ENCODE measurements around the gene UCHL1. TPM values are rescaled to one million over a fixed set of nuclear protein-coding genes. Genes with fewer than 3 reads are reported as not detected.

UCHL1 gene
- total RNA-seq (2014; rRNA removed; shearing (Covaris generic)), result 32.8 and 37.7 TPM in 2 replicates

DNA sequence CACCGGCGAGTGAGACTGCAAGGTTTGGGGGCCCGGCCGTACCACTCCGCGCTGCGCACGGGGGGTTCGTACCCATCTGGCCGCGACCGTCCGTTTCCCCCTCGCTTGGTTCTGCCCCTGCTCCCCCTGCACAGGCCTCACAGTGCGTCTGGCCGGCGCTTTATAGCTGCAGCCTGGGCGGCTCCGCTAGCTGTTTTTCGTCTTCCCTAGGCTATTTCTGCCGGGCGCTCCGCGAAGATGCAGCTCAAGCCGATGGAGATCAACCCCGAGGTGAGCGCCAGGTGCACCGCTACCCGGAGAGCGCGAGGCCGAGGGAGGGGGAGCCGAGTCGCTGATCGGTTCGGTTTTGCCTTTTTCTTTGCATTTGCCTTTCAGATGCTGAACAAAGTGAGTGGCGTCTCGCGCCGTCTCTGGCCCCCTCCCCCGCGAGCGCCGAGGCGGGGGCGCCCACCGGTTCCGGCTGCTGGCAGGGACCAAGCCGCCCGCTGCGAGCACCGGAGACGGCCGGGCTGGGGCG, at the start of gene UCHL1:
Gene UCHL1, plus strand, starts transcription at position 189 of the 517 bp plus-strand sequence. Its CDS starts 49 bp downstream, at position 238.
- H3K9me3 ChIP-seq (replicated peaks), result no peaks in the 10 kb centered on the region
- H3K36me3 ChIP-seq, result no peaks in the 10 kb centered on the region
- DNase-seq (ENCODE audit: low read depth in 1 of 2, low spot score in 2 of 2), result peak; percentile 6 to 41

DNA sequence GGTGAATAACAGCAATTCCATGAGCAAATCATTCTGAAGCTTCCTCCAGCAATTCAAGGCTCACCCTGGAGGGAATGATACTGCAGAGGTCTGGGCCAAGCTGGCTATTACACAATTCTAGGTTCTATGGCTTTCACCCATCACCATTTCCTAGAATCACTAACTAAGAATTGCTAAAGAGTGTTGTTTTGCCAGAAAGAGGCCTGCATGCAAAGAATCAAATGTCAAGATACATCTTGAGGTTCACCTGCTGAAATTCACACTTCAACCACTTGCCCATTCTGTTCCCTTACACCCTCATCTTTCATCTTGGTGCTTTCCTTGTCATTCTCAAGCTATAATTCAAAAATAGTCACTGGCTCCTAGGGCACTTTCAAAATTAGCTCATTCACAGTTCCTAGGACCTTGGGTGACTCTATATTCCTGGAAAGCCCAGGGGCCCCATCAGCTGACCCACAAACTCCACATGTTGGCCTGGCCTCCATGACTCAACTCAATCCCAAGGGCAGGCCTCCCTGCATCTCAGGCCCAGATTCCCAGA, 49.4 kb upstream of the UCHL1 start:
- no peak for DNase-seq (ENCODE audit: low read depth in 1 of 2, low spot score in 2 of 2)
- H3K4me1 ChIP-seq (replicated peaks), result peaks cover 41% of the 10 kb centered on the region
- H3K27ac ChIP-seq, result no peak overlapping the region
- no peaks in the 10 kb centered on the region for H3K9me3 ChIP-seq (replicated peaks)
- no peaks in the 10 kb centered on the region for H3K27me3 ChIP-seq (replicated peaks)
- H3K4me3 ChIP-seq, result no peak overlapping the region
- H3K36me3 ChIP-seq, result no peaks in the 10 kb centered on the region

More for the DNA sequence above, at the start of gene UCHL1:
- H3K27me3 ChIP-seq (replicated peaks), result peaks cover 19% of the 10 kb centered on the region
- peak within 1 kb of the TSS; percentile 40 for H3K4me3 ChIP-seq
- no peak within 1 kb of the TSS for H3K27ac ChIP-seq
- H3K4me1 ChIP-seq (replicated peaks), result peaks cover 10% of the 10 kb centered on the region

DNA sequence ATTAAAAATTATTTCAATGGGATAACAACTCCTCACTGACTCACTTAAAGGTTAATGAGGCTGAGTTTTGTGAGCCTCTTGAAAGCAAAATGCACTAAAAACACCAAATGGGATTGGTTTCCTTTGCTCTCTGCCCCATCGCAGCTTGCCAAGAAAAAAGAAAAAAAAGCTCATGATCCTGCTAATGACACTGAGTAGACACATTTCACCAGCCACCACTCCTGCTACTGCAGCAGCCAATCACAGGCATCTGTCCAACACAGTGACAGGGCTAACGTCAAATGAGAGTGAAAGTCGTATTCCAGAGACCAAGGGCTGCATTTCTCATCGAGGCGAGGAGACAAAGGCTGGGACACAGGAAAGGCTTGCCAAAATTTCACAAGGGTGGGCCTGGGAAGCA, 47.5 kb upstream of the UCHL1 start:
- no peaks in the 10 kb centered on the region for H3K36me3 ChIP-seq
- no peak overlapping the region for H3K4me3 ChIP-seq
- peaks cover 35% of the 10 kb centered on the region for H3K4me1 ChIP-seq (replicated peaks)
- no peak for DNase-seq (ENCODE audit: low read depth in 1 of 2, low spot score in 2 of 2)
- no peaks in the 10 kb centered on the region for H3K9me3 ChIP-seq (replicated peaks)
- H3K27ac ChIP-seq, result no peak overlapping the region
- no peaks in the 10 kb centered on the region for H3K27me3 ChIP-seq (replicated peaks)

DNA sequence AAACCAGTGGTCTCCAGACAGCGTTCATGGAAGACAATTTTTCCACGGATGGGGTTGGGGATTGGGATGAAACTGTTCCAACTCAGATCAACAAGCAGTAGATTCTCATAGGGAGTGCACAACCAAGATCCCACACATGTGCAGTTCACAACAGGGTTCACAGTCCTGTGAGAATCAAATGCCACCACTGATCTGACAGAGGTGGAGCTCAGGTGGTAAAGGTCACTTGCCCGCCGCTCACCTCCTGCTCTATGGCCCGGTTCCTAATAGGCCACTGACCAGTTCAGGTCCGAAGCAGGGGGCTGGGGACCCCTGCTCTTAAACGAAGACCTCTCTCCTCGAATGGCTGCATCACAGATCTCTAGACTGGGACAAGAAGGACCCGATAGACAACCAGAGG, 46.8 kb upstream of the UCHL1 start:
- Histone ChIP-seq H3K27me3 (replicated peaks) (no peaks in the 10 kb centered on the region), H3K36me3 (no peaks in the 10 kb centered on the region), H3K4me3 (no peak overlapping the region), H3K9me3 (replicated peaks) (no peaks in the 10 kb centered on the region), H3K4me1 (replicated peaks) (peaks cover 27% of the 10 kb centered on the region), H3K27ac (no peak overlapping the region)
- no peak for DNase-seq (ENCODE audit: low read depth in 1 of 2, low spot score in 2 of 2)

DNA sequence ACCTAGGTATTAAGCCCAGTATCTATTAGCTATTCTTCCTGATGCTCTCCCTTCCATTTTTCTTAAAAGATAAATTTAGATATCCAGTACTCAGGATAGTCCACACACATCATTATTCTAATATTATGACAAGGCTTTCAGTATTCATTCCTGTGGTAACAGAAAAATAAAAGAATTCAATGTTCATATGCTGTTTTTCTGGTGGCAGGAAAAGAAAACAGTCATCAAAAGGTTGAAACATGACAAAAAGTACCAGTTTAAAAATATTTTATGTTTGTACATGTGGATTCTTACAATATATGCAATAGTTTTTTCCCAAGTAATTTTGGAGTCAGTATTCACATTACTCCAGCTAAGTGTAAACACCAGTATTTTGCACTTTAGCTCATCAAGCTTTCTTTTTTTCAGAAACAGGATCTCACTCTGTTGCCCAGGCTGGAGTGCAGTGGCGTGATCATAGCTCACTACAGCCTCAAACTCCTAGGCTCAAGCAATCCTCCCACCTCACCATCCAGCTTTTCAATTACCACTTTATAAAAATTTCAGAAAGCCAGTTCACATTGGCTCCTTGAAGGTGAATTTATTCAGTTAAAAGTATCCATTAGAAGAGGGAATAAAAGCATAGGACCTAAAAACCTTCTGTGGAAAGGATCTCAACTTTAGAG, 44.6 kb upstream of the UCHL1 start:
- Histone ChIP-seq H3K4me1 (replicated peaks) (peaks cover 23% of the 10 kb centered on the region), H3K27ac (no peak overlapping the region), H3K27me3 (replicated peaks) (no peaks in the 10 kb centered on the region), H3K4me3 (peak overlapping the region; percentile 88; the same call in 1 of the 2 replicates), H3K36me3 (no peaks in the 10 kb centered on the region), H3K9me3 (replicated peaks) (no peaks in the 10 kb centered on the region)
- DNase-seq (ENCODE audit: low read depth in 1 of 2, low spot score in 2 of 2), result no peak

DNA sequence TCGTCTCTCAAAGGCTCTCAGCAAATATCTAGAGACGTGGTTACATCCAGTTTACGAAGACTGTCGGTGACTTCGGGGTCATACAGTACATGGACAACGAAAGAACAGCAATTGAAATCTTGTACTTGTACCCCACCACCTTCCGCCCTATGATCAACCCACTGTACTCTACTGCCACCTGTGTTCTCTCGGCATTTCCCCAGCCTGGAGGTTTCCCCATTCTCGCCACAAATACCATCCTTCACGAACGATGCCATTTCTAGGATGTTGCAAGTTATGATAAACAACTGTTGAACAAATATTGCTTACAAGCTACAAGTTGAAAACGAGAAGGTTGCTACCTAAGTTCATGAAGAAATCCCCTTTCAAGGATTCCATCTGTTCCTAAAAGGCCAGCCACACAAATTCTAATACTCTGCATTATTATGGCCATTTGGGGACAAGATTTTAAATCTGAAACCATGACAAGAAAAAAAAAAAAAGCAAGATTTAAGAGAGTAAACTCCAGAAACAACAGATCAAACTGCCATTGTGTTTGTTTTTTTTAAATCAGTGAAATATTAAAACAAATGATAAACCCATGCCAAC, 44.0 kb upstream of the UCHL1 start:
- peak in 1 of 2 experiments; percentile 16 for DNase-seq (ENCODE audit: low read depth in 1 of 2, low spot score in 2 of 2)

DNA sequence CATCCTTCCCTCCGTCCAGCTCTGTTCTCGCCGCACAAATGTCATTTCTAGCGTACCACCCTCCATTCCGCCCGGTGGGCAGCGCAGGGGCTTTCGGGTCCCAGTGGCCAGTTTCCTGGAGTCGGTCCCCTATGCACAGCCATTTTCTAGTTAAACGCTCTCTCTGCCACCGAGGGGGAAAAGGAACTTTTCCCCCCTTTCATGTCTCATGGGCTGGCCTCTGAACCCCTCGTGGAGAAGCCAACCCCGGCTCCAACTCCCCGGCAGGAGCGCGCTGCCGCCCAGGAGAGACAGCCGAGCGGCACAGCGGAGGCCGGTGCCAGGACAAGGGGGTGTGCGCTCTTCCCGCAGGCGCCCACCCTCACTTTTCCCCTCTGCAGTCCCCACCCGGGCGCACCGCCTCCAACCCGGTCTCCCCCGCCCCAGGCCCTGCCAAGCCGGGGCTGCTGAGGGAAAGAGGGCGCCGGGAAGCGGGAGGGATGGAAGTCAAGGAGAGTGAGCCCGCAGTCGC, 43.0 kb upstream of the UCHL1 start:
- peak in 1 of 2 experiments; percentile 19 for DNase-seq (ENCODE audit: low read depth in 1 of 2, low spot score in 2 of 2)
- Histone ChIP-seq H3K27ac (no peak overlapping the region), H3K27me3 (replicated peaks) (no peaks in the 10 kb centered on the region), H3K36me3 (no peaks in the 10 kb centered on the region), H3K9me3 (replicated peaks) (no peaks in the 10 kb centered on the region), H3K4me3 (peak overlapping the region; percentile 88), H3K4me1 (replicated peaks) (peaks cover 16% of the 10 kb centered on the region)

More for the DNA sequence above, 44.0 kb upstream of the UCHL1 start:
- Histone ChIP-seq H3K4me3 (peak overlapping the region; percentile 88), H3K27ac (no peak overlapping the region), H3K36me3 (no peaks in the 10 kb centered on the region), H3K27me3 (replicated peaks) (no peaks in the 10 kb centered on the region), H3K4me1 (replicated peaks) (peaks cover 24% of the 10 kb centered on the region), H3K9me3 (replicated peaks) (no peaks in the 10 kb centered on the region)

DNA sequence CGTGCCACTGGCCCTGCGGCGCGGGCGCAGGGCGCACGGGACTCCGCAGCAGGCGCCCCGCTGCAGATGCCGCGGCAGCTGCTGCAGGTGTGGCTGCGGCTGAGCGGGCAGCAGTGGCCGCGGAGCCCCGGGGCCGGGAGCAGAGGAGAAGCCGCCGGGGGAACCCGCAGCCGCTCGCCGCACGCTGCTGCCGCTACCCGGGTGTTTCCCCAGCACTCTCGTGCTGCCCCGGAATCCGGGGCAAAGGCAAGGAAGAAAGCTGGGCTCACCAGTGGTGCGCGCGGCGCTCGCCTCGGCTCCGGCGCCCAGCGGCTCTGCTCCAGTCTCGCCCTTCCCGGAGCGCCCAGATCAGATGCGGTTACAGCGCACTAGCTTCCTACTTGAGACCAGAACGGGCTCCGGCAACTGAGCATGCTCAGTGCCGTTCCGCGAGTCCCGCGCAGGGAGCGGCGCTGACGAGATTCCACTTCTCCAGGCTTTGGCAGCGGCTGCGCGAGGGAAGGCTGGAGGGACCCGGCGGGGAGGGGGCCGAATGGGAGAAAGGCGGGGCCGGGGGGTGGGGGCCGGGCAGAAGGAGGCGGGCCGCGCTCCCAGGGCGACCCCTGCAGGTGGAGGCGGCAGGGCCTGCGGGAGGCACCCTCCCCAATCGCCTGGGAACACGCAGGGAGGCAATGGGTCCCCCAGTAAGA, 42.4 kb upstream of the UCHL1 start, which contains the start of gene APBB2:
Gene APBB2, minus strand, starts transcription at position 407 of the 689 bp plus-strand sequence. CDS start 181,288 bp downstream, outside the sequence.
- H3K36me3 ChIP-seq, result no peaks in the 10 kb centered on the region
- peaks cover 12% of the 10 kb centered on the region for H3K4me1 ChIP-seq (replicated peaks)
- H3K9me3 ChIP-seq (replicated peaks), result no peaks in the 10 kb centered on the region
- peak within 1 kb of the TSS; percentile 22; the same call in 1 of the 2 replicates for H3K27ac ChIP-seq
- H3K4me3 ChIP-seq, result peak within 1 kb of the TSS; percentile 88
- peak; percentile 76 to 90 for DNase-seq (ENCODE audit: low read depth in 1 of 2, low spot score in 2 of 2)
- H3K27me3 ChIP-seq (replicated peaks), result no peaks in the 10 kb centered on the region

DNA sequence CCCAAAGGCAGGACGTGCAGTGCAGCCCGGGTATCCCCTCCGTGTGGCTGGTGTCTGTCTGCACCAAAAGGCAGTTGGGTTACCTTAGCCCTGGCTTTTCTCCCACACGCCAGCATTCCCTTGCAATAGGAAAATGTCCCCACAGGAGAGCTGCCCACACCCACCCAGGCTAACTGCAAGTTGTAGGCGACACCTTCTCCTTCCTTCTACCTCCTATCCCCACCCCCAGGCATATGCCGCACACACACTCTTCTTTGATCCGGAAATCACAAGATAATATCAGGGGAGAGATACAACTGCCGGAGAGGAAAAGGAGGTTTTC, 41.9 kb upstream of the UCHL1 start:
- no peak overlapping the region for H3K27ac ChIP-seq
- no peak for DNase-seq (ENCODE audit: low read depth in 1 of 2, low spot score in 2 of 2)
- H3K4me3 ChIP-seq, result peak overlapping the region; percentile 88
- no peaks in the 10 kb centered on the region for H3K9me3 ChIP-seq (replicated peaks)
- H3K27me3 ChIP-seq (replicated peaks), result no peaks in the 10 kb centered on the region
- H3K36me3 ChIP-seq, result no peaks in the 10 kb centered on the region
- H3K4me1 ChIP-seq (replicated peaks), result peaks cover 12% of the 10 kb centered on the region

DNA sequence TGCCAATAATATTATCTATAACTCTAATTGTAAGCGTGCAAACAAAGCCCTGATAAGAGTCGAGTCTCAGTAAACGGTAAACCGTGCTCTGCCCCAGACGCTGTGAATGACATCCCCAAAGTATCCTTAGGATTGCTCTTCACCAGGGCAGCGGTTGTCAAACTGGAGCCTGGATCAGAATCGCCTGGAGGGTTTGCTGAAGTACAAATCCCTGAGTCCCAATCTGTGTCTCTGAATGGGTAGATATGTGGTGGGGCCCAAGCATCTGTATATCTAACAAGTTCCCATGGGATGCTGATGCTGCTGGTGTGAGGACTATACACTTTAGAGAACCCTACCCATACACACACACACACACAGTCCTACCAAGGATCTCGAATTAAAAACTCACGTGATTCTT, 41.6 kb upstream of the UCHL1 start:
- Histone ChIP-seq H3K36me3 (no peaks in the 10 kb centered on the region), H3K4me1 (replicated peaks) (peaks cover 12% of the 10 kb centered on the region), H3K4me3 (no peak overlapping the region), H3K9me3 (replicated peaks) (no peaks in the 10 kb centered on the region), H3K27ac (no peak overlapping the region), H3K27me3 (replicated peaks) (no peaks in the 10 kb centered on the region)
- DNase-seq (ENCODE audit: low read depth in 1 of 2, low spot score in 2 of 2), result no peak

DNA sequence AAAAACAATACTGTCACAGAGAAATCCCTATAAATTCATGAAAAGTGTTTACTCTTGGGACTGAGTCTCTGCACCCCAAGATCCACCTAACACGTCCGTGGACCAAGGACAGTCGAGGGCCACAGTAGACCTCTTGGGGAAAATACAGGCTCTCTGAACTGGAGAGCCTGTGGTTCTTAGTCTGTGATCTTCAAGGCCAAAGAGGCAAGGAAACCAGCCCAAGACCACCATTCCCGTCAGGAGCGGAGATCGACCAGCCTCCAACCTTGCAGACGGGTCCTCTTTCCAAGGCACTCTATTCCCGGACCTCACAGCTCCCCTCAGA, 40.8 kb upstream of the UCHL1 start:
- Histone ChIP-seq H3K9me3 (replicated peaks) (no peaks in the 10 kb centered on the region), H3K27ac (no peak overlapping the region), H3K27me3 (replicated peaks) (no peaks in the 10 kb centered on the region), H3K4me1 (replicated peaks) (peaks cover 12% of the 10 kb centered on the region), H3K4me3 (peak overlapping the region; percentile 61), H3K36me3 (no peaks in the 10 kb centered on the region)
- DNase-seq (ENCODE audit: low read depth in 1 of 2, low spot score in 2 of 2), result peak in 1 of 2 experiments; percentile 13

DNA sequence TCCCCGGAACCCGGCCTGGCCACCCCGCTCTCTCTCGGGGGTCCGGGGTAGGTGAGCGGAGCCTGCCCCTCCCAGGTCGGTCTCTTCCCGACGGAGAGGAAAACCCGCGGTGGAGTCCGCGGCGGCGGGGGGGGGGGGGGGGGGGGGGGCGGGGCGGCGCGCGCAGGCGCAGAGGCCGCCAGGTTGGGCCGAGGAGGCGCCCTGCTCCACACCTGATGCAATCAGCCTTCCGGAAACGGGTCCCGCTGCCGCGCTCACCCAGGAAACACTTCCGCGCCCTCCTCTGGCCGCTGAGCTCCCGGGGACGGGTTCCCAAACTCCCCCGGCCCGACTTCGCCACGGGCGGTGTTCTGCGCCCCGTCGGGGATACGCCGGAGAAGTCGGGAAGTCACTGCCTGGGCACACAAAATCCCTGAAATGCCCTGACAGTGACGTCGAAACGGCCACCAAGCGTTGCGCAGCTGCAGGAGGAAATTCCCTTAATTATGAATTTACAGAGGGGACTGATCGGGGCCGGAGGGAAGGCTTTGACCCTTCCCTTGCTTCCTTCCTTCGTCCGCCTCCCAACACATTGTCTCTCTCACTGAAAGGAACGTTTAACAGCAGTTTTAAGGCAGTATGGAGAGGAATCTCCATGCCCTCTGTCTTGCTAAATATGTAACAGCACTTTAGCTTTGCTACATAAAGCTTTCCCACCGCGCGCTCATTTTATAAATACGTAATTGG, 40.3 kb upstream of the UCHL1 start:
- H3K4me1 ChIP-seq (replicated peaks), result peaks cover 12% of the 10 kb centered on the region
- DNase-seq (ENCODE audit: low read depth in 1 of 2, low spot score in 2 of 2), result peak; percentile 61 to 71

DNA sequence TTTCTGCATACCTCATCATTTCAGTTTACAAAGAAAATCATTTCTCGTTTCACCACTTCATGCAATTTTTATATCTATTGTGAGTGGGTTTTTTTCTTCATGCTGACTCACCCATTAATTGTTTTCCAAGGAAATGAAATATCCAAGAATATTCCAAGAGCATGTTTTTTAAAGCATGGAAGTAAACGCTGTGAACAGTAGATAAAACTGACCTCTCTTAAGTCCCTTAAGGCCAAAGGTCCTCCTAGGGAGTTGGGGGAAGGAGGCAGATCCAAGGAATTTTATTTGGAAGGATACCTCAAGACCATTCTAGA, 39.8 kb upstream of the UCHL1 start:
- no peaks in the 10 kb centered on the region for H3K9me3 ChIP-seq (replicated peaks)
- peak overlapping the region; percentile 61 for H3K4me3 ChIP-seq
- H3K27me3 ChIP-seq (replicated peaks), result no peaks in the 10 kb centered on the region
- H3K27ac ChIP-seq, result peak overlapping the region; percentile 82
- peaks cover 12% of the 10 kb centered on the region for H3K4me1 ChIP-seq (replicated peaks)
- no peaks in the 10 kb centered on the region for H3K36me3 ChIP-seq
- DNase-seq (ENCODE audit: low read depth in 1 of 2, low spot score in 2 of 2), result no peak

More for the DNA sequence above, 40.3 kb upstream of the UCHL1 start:
- H3K36me3 ChIP-seq, result no peaks in the 10 kb centered on the region
- no peaks in the 10 kb centered on the region for H3K9me3 ChIP-seq (replicated peaks)
- H3K4me3 ChIP-seq, result peak overlapping the region; percentile 61
- H3K27ac ChIP-seq, result peak overlapping the region; percentile 82
- no peaks in the 10 kb centered on the region for H3K27me3 ChIP-seq (replicated peaks)

Measured in SJSA1 (cell line).